M059J (cell line): Measurements from ENCODE around the gene SELPLG. TPM values are rescaled to one million over a fixed set of nuclear protein-coding genes. Genes with fewer than 3 reads are reported as not detected.

ENCODE experiments used
- total RNA-seq: library from RNA; depleted of rRNA; stranded (reverse); fragments of >200 nt; shearing (Covaris generic); gene quantifications from 2 replicates; pipeline ENCODE4 v1.2.3, GENCODE V29; 2014; rRNA removed

The SELPLG gene
- total RNA-seq, 1 experiment from 2014 or later, result 0.79 TPM

Other genes with a start within 250 kb of the SELPLG start
- gene FICD, start 118.6 kb downstream of the SELPLG start, total RNA-seq, result 9.7 and 12.5 TPM in 2 replicates
- 38.8 and 39.8 TPM in 2 replicates for gene SART3, start 72.7 kb downstream of the SELPLG start, total RNA-seq
- gene ISCU, start 71.3 kb downstream of the SELPLG start, total RNA-seq, result 90.9 and 102 TPM in 2 replicates
- gene TMEM119, start 35.8 kb downstream of the SELPLG start, total RNA-seq, result 0.05 TPM in 1 of 2 replicates, not detected in the other
- 118 and 171 TPM in 2 replicates for gene CORO1C, start 97.6 kb upstream of the SELPLG start, total RNA-seq
- 10.5 and 20.1 TPM in 2 replicates for gene SSH1, start 223.7 kb upstream of the SELPLG start, total RNA-seq
- not detected in 2 replicates for gene DAO, start 246.2 kb upstream of the SELPLG start, total RNA-seq